Measurements from ENCODE around the gene PPFIA2. TPM values are rescaled to one million over a fixed set of nuclear protein-coding genes. Genes with fewer than 3 reads are reported as not detected.
"Not testable (repeated sequence)": the region's sequence is repeated elsewhere in the genome, so short reads cannot be mapped to it uniquely, and the experiment has no call there.

The PPFIA2 gene
- total RNA-seq, 1 experiment from 2014 or later, result not detected

DNA sequence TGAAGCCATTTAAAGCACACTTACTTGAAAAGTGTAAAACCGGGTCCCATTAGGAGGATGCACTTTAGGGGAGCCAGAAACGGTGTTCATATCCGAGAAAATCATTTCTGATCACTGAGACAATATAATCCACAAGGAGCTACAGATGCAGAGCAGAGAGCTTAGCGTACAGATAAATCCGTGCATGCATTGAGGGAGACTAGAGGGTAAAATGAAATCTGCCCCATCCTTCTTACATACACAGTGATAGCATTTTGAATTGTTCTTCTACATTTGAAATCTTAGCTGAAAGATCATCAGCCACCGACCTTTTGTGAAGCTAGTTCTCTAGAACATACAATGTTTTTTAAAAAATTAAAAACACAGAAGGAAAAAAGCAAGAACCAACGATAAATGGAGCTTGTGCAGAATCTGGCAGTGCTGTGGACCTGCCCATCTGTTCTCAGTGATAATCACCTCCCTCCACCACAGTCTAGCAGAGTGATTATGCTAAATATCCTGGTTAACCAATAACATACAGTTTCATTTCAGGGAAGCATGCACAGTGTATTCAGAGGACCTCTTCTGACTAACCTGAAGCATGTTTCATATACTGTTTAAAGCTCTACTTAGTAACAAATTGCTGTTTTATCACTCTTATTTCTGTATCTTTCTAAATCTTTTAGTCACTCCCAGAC lies 161.1 kb downstream of the PPFIA2 start:
- H2AFZ ChIP-seq (ENCODE audit: low read length), result no peak overlapping the region
- CTCF ChIA-PET, result no interaction called here
- no peak for ATAC-seq

DNA sequence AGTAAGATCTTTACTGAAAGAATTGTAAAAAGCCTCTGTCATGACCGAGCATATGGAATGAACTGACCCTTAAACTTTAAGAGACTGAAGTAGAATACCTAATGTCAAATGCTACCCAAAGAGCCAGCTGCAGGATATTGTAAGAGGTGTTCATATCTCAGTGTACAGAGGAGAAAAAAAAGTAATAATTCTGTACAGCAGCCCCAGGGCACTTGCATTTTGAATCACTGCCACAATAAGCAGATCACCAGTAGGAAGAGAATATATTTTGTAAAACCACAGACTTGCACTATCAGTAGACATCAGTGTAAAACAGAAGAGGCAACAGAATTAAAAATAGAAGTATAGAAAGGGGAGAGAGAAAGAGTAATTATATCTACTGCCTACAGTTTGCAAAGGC lies 162.6 kb downstream of the PPFIA2 start:
- Histone ChIP-seq H4K20me1 (ENCODE audit: low read length) (no peaks in the 10 kb centered on the region), H3K4me3 (ENCODE audit: low read length) (no peak overlapping the region), H2AFZ (ENCODE audit: low read length) (no peak overlapping the region), H3K9me3 (ENCODE audit: low read length) (no peaks in the 10 kb centered on the region), H3K9me2 (replicated peaks; ENCODE audit: low read length) (no peaks in the 10 kb centered on the region), H3K27me3 (ENCODE audit: low read length) (no peaks in the 10 kb centered on the region), H3K27ac (ENCODE audit: low read length) (no peak overlapping the region), H3F3A (ENCODE audit: low read length, unreplicated experiment) (no peaks in the 10 kb centered on the region), H3K36me3 (ENCODE audit: low read depth, low read length) (no peaks in the 10 kb centered on the region), H3K9ac (ENCODE audit: low read length) (no peak overlapping the region), H3K4me1 (ENCODE audit: insufficient read depth, low read length) (no peaks in the 10 kb centered on the region), H3K4me2 (ENCODE audit: low read length) (no peak overlapping the region), H3K79me2 (ENCODE audit: low read length) (no peaks in the 10 kb centered on the region)
- intact Hi-C loops (cut with micrococcal nuclease), result no loop called here
- TF ChIP-seq, protein P1, sequence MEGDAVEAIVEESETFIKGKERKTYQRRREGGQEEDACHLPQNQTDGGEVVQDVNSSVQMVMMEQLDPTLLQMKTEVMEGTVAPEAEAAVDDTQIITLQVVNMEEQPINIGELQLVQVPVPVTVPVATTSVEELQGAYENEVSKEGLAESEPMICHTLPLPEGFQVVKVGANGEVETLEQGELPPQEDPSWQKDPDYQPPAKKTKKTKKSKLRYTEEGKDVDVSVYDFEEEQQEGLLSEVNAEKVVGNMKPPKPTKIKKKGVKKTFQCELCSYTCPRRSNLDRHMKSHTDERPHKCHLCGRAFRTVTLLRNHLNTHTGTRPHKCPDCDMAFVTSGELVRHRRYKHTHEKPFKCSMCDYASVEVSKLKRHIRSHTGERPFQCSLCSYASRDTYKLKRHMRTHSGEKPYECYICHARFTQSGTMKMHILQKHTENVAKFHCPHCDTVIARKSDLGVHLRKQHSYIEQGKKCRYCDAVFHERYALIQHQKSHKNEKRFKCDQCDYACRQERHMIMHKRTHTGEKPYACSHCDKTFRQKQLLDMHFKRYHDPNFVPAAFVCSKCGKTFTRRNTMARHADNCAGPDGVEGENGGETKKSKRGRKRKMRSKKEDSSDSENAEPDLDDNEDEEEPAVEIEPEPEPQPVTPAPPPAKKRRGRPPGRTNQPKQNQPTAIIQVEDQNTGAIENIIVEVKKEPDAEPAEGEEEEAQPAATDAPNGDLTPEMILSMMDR (conservative IDR thresholded peaks at IDR 0.05; ENCODE audit: low read depth, low read length), result no peak
- TF ChIP-seq EZH2 (IDR thresholded peaks at IDR 0.05; ENCODE audit: low read length, unreplicated experiment), result no peak
- no peak for TF ChIP-seq EZH2phosphoT487 (IDR thresholded peaks at IDR 0.05; ENCODE audit: borderline replicate concordance, low read length)
- no peak for DNase-seq
- ATAC-seq, result no peak
- POLR2A ChIA-PET (ENCODE audit: unreplicated experiment), result no interaction called here
- no TSS peak for BruUV-seq (replicated peaks)
- CTCF ChIA-PET, result no interaction called here

More for the DNA sequence above, 161.1 kb downstream of the PPFIA2 start:
- Histone ChIP-seq H3K36me3 (ENCODE audit: low read depth, low read length) (no peaks in the 10 kb centered on the region), H3K27me3 (ENCODE audit: low read length) (no peaks in the 10 kb centered on the region), H3K4me1 (ENCODE audit: insufficient read depth, low read length) (no peaks in the 10 kb centered on the region), H3K4me3 (ENCODE audit: low read length) (no peak overlapping the region), H3K9me2 (replicated peaks; ENCODE audit: low read length) (no peaks in the 10 kb centered on the region), H3K9me3 (ENCODE audit: low read length) (no peaks in the 10 kb centered on the region), H4K20me1 (ENCODE audit: low read length) (no peaks in the 10 kb centered on the region), H3F3A (ENCODE audit: low read length, unreplicated experiment) (no peaks in the 10 kb centered on the region), H3K27ac (ENCODE audit: low read length) (no peak overlapping the region), H3K79me2 (ENCODE audit: low read length) (no peaks in the 10 kb centered on the region), H3K9ac (ENCODE audit: low read length) (no peak overlapping the region), H3K4me2 (ENCODE audit: low read length) (no peak overlapping the region)
- no TSS peak for BruUV-seq (replicated peaks)
- TF ChIP-seq EZH2 (IDR thresholded peaks at IDR 0.05; ENCODE audit: low read length, unreplicated experiment), result no peak
- TF ChIP-seq, protein P1 (conservative IDR thresholded peaks at IDR 0.05; ENCODE audit: low read depth, low read length), result no peak
- no peak for TF ChIP-seq EZH2phosphoT487 (IDR thresholded peaks at IDR 0.05; ENCODE audit: borderline replicate concordance, low read length)
- POLR2A ChIA-PET (ENCODE audit: unreplicated experiment), result no interaction called here
- DNase-seq, result no peak
- intact Hi-C loops (cut with micrococcal nuclease), result no loop called here

DNA sequence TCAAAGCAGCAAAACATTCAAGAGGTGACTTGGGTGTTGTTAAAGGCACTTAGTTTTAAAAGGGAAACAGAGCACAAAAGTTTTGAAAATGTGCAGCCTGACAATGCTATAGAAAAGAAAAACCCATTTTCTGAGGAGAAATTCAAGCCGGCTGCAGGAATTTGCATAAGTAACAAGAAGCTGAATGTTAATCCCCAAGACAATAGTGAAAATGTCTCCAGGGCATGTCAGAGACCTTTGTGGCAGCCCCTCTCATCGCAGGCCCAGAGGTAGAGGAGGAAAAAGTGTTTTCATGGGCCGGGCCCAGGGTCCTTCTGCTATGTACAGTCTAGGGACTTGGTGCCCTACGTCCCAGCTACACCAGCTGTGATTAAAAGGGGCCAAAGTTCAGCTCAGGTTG lies 167.9 kb downstream of the PPFIA2 start:
- intact Hi-C loops (cut with micrococcal nuclease), result no loop called here

DNA sequence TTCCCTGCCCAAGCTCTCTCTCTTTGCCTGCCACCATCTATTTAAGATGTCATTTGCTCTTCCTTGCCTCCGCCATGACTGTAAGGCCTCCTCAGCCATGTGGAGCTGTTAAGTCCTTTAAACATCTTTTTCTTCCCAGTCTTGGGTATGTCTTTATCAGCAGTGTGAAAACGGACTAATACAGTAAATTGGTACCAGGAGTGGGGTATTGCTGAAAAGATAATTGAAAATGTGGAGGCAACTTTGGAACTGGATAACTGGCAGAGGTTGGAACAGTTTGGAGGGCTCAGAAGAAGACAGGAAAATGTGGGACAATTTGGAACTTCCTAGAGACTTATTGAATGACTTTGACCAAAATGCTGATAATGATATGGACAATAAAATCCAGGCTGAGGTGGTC lies 168.4 kb downstream of the PPFIA2 start:
- CTCF ChIA-PET; BruUV-seq (replicated peaks); ATAC-seq; H3K27ac ChIP-seq (ENCODE audit: low read length); H4K20me1 ChIP-seq (ENCODE audit: low read length); H3K9me3 ChIP-seq (ENCODE audit: low read length); H3F3A ChIP-seq (ENCODE audit: low read length, unreplicated experiment); H2AFZ ChIP-seq (ENCODE audit: low read length); intact Hi-C loops (cut with micrococcal nuclease); POLR2A ChIA-PET (ENCODE audit: unreplicated experiment); H3K27me3 ChIP-seq (ENCODE audit: low read length); H3K36me3 ChIP-seq (ENCODE audit: low read depth, low read length); H3K9me2 ChIP-seq (replicated peaks; ENCODE audit: low read length); H3K4me3 ChIP-seq (ENCODE audit: low read length); H3K79me2 ChIP-seq (ENCODE audit: low read length); H3K4me2 ChIP-seq (ENCODE audit: low read length); DNase-seq; H3K4me1 ChIP-seq (ENCODE audit: insufficient read depth, low read length); H3K9ac ChIP-seq (ENCODE audit: low read length): not testable (repeated sequence)

More for the DNA sequence above, 167.9 kb downstream of the PPFIA2 start:
- H3K27me3 ChIP-seq (ENCODE audit: low read length), result no peaks in the 10 kb centered on the region
- H3K9me2 ChIP-seq (replicated peaks; ENCODE audit: low read length), result no peaks in the 10 kb centered on the region
- no peaks in the 10 kb centered on the region for H3F3A ChIP-seq (ENCODE audit: low read length, unreplicated experiment)
- H3K27ac ChIP-seq (ENCODE audit: low read length), result no peak overlapping the region
- no peaks in the 10 kb centered on the region for H3K9me3 ChIP-seq (ENCODE audit: low read length)
- no peak overlapping the region for H3K4me3 ChIP-seq (ENCODE audit: low read length)
- H3K79me2 ChIP-seq (ENCODE audit: low read length), result no peaks in the 10 kb centered on the region
- TF ChIP-seq EZH2phosphoT487 (IDR thresholded peaks at IDR 0.05; ENCODE audit: borderline replicate concordance, low read length) (no peak), EZH2 (IDR thresholded peaks at IDR 0.05; ENCODE audit: low read length, unreplicated experiment) (no peak)
- TF ChIP-seq, protein P1 (conservative IDR thresholded peaks at IDR 0.05; ENCODE audit: low read depth, low read length), result no peak
- no peak overlapping the region for H2AFZ ChIP-seq (ENCODE audit: low read length)
- H4K20me1 ChIP-seq (ENCODE audit: low read length), result no peaks in the 10 kb centered on the region
- CTCF ChIA-PET, result no interaction called here
- no peaks in the 10 kb centered on the region for H3K36me3 ChIP-seq (ENCODE audit: low read depth, low read length)
- H3K4me1 ChIP-seq (ENCODE audit: insufficient read depth, low read length), result no peaks in the 10 kb centered on the region
- no TSS peak for BruUV-seq (replicated peaks)
- H3K4me2 ChIP-seq (ENCODE audit: low read length), result no peak overlapping the region
- POLR2A ChIA-PET (ENCODE audit: unreplicated experiment), result no interaction called here
- no peak for ATAC-seq
- no peak overlapping the region for H3K9ac ChIP-seq (ENCODE audit: low read length)
- DNase-seq, result no peak

Data from PC-3 (cell line).